Large intestine (tissue), 3 donors: ENCODE results near the gene CNTN1. TPM values are rescaled to one million over a fixed set of nuclear protein-coding genes. Genes with fewer than 3 reads are reported as not detected.
A peak's percentile ranks its signal among the peaks of the same experiment; 100 is the strongest.

ENCODE experiments used
- DNase-seq, 2 donors: peaks; one replicate each; pipeline versions ENCODE4 v3.0.0 to v3.0.0-alpha.2; 2013
- H3K27ac ChIP-seq: one replicate; pipeline ENCODE4 v1.5.1; 2013; ENCODE audit warnings: low read length
- H3K27me3 ChIP-seq: 2 replicates; pipeline ENCODE4 v1.6.1; 2013; ENCODE audit warnings: low read length; ENCODE audit not compliant: control insufficient read depth, insufficient read depth
- H3K36me3 ChIP-seq: 2 replicates; pipeline ENCODE4 v1.6.1; 2013; ENCODE audit warnings: low read length; ENCODE audit not compliant: control insufficient read depth, insufficient read depth
- H3K4me1 ChIP-seq: one replicate; pipeline ENCODE4 v1.6.1; 2013; ENCODE audit warnings: low read length; ENCODE audit not compliant: control insufficient read depth, insufficient read depth
- H3K4me3 ChIP-seq: one replicate; pipeline ENCODE4 v1.5.1; 2013; ENCODE audit warnings: low read length
- H3K9me3 ChIP-seq: one replicate; pipeline ENCODE4 v1.6.1; 2013; ENCODE audit warnings: mild to moderate bottlenecking, low read depth, low read length, moderate library complexity; ENCODE audit not compliant: control insufficient read depth
- WGBS: methylation state at CpG from one replicate; pipeline ENCODE4 v1.1.5; 2013; ENCODE audit warnings: low lambda C conversion rate; ENCODE audit not compliant: insufficient coverage; 5-methylcytosine and 5-hydroxymethylcytosine counted together
- polyA plus RNA-seq: library from polyadenylated mRNA; unstranded; fragments of 120-200 nt; gene quantifications from one replicate; pipeline ENCODE4 v1.2.1, GENCODE V29; 2013

CNTN1 gene
- polyA plus RNA-seq, 1 donor = 7.4 TPM

GRCh38 chr12:40801082-40801481 is 108.8 kb downstream of the CNTN1 start:
- Histone ChIP-seq H3K36me3 (no peaks in the 10 kb centered on the region), H3K4me3 (no peak overlapping the region), H3K9me3 (no peaks in the 10 kb centered on the region), H3K27me3 (no peaks in the 10 kb centered on the region), H3K4me1 (no peaks in the 10 kb centered on the region), H3K27ac (no peak overlapping the region)
- no peak for DNase-seq
- 100% methylated on average over 1 of the region's 2 CpGs for WGBS

- WGBS = 83% methylated on average over 1 of the region's 2 CpGs
- no peak for DNase-seq
- H3K4me1 ChIP-seq = no peaks in the 10 kb centered on the region
- no peak overlapping the region for H3K27ac ChIP-seq
- H3K36me3 ChIP-seq = no peaks in the 10 kb centered on the region
- no peak overlapping the region for H3K4me3 ChIP-seq
- H3K27me3 ChIP-seq = no peaks in the 10 kb centered on the region
- H3K9me3 ChIP-seq = no peaks in the 10 kb centered on the region
Measured at GRCh38 chr12:40801861-40802260, 109.6 kb downstream of the CNTN1 start.

DNA sequence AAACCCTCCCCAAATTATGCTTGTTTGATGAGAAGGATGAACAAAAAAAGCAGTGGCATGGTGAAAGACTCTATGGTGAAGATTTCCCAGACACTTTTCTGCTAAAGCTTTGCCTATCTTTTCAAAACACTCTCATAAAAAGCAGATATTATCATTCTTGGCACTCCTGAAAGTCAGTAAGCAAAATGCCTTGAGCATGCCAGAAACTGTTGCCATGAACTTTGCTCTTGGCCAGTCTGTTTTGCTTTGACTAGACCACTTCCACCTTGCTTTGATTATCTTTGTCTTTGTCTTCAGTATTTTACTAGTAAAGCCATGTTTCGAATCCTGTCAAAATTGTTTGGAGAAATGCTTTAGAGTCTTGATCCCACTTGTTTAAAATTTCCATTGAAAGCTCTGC is 110.4 kb downstream of the CNTN1 start:
- Histone ChIP-seq H3K27me3 (no peaks in the 10 kb centered on the region), H3K4me1 (no peaks in the 10 kb centered on the region), H3K4me3 (no peak overlapping the region), H3K36me3 (no peaks in the 10 kb centered on the region), H3K27ac (no peak overlapping the region), H3K9me3 (no peaks in the 10 kb centered on the region)
- no peak for DNase-seq
- no CpG with 5 or more reads among the region's 1 CpG for WGBS

- no peaks in the 10 kb centered on the region for H3K9me3 ChIP-seq
- H3K27me3 ChIP-seq = no peaks in the 10 kb centered on the region
- no peaks in the 10 kb centered on the region for H3K36me3 ChIP-seq
- no peak overlapping the region for H3K4me3 ChIP-seq
- DNase-seq = peak in 1 of 2 donors; percentile 20
- no peak overlapping the region for H3K27ac ChIP-seq
- WGBS = no CpG with 5 or more reads among the region's 12 CpGs
- H3K4me1 ChIP-seq = no peaks in the 10 kb centered on the region
Measured at GRCh38 chr12:40819436-40820108, 127.3 kb downstream of the CNTN1 start.

DNA sequence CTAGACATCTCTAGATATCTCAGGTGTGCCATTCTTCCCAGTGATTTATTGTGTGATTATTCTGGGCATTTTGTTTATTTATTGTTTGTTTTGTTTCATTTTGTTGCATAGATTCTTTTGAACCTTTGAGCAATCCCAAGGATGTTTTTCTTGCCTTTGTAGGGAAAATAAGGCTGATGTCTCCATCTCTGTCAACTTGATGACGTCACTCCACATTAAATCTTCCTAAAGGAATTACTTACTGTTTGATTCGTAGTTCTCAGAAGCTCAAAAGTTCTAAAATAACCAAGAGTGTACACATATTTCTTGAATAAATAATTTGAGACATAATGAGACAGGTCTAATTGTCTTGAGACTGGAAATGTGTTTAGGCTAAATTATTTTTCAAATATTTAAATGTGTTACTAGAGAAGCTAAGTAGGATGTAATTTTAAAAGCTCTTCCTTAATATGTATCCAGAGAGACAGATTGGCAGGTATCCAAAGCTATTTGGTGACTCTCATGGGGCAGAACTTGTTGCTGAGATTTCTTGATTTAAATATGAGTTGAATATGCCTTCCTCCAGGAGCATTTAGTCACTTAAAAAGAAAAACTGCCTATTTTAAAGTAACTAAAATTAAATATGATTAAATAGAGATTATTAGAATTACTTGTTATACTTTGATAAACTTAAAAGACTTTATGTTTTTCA is 128.7 kb downstream of the CNTN1 start:
- H3K27ac ChIP-seq = no peak overlapping the region
- no peaks in the 10 kb centered on the region for H3K9me3 ChIP-seq
- no peaks in the 10 kb centered on the region for H3K4me1 ChIP-seq
- DNase-seq = no peak
- no peaks in the 10 kb centered on the region for H3K36me3 ChIP-seq
- no peaks in the 10 kb centered on the region for H3K27me3 ChIP-seq
- no peak overlapping the region for H3K4me3 ChIP-seq
- 51% methylated on average over 2 of the region's 2 CpGs for WGBS

DNA sequence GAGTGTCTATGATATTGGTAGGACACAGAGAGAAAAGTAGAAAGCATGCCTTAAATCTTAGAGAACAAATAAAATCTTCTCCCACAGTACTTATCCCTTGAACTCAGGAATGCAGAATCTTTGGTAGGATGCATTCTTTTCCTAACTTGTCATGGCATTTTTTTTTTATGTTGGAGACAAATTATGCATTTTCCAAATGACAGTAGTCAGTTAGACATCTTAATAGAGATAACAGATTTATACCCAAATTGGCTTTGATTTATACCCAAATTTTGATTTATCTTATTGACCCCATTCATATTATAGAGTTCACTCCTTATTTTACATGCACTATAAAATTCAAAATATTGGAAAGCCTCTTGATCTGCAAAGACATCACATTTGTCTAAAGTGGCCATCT is 132.9 kb downstream of the CNTN1 start:
- no peak overlapping the region for H3K4me3 ChIP-seq
- no peaks in the 10 kb centered on the region for H3K27me3 ChIP-seq
- no peak for DNase-seq
- H3K27ac ChIP-seq = no peak overlapping the region
- H3K36me3 ChIP-seq = no peaks in the 10 kb centered on the region
- no peaks in the 10 kb centered on the region for H3K9me3 ChIP-seq
- H3K4me1 ChIP-seq = no peaks in the 10 kb centered on the region

DNA sequence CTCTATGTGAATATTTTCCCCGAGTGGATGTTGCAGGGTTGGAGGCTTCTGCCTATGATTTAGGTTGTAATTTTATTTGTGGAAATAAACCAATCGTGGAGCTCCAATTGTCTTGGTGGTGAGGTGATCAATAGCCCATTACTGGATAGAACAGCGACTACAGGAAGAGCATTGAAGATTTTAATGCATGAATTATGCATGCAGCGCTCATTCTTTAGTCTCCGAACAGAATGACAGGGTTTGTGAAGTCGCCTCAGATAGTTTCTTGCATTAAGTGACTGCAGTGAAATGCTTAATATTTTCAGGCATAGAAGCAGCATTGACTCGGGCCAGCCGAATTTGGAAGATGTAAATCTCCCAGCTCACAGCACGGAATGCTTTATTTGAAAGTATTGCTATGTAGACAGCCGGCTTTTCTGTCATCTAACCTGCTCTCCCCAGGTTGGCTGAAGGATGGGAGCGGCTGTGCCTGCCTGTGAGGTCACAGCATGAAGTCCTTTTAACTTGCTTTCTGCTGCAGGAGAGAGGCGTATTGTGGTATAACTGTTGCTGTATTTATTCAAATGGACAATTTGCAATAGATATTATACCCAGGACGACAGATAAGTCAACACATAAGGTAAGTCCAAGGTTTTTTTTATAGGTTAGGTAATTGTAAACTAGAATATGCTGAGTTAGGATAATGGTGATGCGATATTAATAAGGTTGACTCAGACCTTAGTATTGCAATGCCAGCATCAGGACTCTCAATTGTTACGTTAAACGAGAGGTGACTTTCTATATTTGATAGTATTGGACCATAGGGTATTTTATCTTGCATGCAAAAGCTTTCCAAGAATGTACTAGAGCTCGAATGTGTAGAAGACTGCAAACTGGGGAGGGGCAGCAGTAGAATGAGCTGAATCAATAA is 135.7 kb downstream of the CNTN1 start:
- H3K9me3 ChIP-seq = no peaks in the 10 kb centered on the region
- H3K27ac ChIP-seq = no peak overlapping the region
- no peaks in the 10 kb centered on the region for H3K4me1 ChIP-seq
- H3K4me3 ChIP-seq = no peak overlapping the region
- 20% methylated on average over 1 of the region's 17 CpGs for WGBS
- H3K36me3 ChIP-seq = no peaks in the 10 kb centered on the region
- no peaks in the 10 kb centered on the region for H3K27me3 ChIP-seq
- DNase-seq = no peak

GRCh38 chr12:40828593-40828990 is 136.4 kb downstream of the CNTN1 start:
- H3K27me3 ChIP-seq = no peaks in the 10 kb centered on the region
- H3K9me3 ChIP-seq = no peaks in the 10 kb centered on the region
- H3K27ac ChIP-seq = no peak overlapping the region
- DNase-seq = no peak
- no peak overlapping the region for H3K4me3 ChIP-seq
- WGBS = 100% methylated on average over 1 of the region's 5 CpGs
- H3K36me3 ChIP-seq = no peaks in the 10 kb centered on the region
- H3K4me1 ChIP-seq = no peaks in the 10 kb centered on the region

GRCh38 chr12:40829738-40830144 is 137.5 kb downstream of the CNTN1 start:
- no peaks in the 10 kb centered on the region for H3K9me3 ChIP-seq
- H3K4me1 ChIP-seq = no peaks in the 10 kb centered on the region
- DNase-seq = no peak
- H3K36me3 ChIP-seq = no peaks in the 10 kb centered on the region
- no peak overlapping the region for H3K27ac ChIP-seq
- WGBS = no CpG with 5 or more reads among the region's 1 CpG
- H3K4me3 ChIP-seq = no peak overlapping the region
- H3K27me3 ChIP-seq = no peaks in the 10 kb centered on the region

DNA sequence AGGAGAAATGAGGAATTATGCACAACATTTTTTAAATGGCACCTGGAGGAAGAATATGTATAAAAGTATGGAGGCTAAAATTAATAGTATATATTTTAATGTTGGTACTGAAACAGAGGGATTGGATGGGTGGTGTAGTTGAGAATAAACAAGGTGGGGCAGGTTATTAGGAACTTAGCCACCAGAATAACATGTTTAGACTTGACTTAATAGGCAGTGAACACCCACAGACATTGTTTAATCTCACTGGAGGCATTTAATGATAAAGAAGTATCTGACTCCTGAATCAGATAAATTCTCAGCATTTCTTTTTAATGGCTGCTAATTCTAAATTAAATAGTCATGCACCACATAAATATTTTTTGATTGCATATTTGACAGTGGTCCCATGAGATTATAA is 139.7 kb downstream of the CNTN1 start:
- Histone ChIP-seq H3K27ac (no peak overlapping the region), H3K27me3 (no peaks in the 10 kb centered on the region), H3K4me3 (no peak overlapping the region), H3K4me1 (no peaks in the 10 kb centered on the region), H3K36me3 (no peaks in the 10 kb centered on the region), H3K9me3 (no peaks in the 10 kb centered on the region)
- no peak for DNase-seq
